K562 treated with DMSO at 1 percent for 48 hours (cell line): ENCODE data around the gene GAP43. TPM values are rescaled to one million over a fixed set of nuclear protein-coding genes. Genes with fewer than 3 reads are reported as not detected.

ENCODE experiments used
- total RNA-seq: library from RNA; unstranded; fragments of 300-600 nt; gene quantifications from 2 replicates; pipeline ENCODE4 v1.2.3, GENCODE V29; 2022; ENCODE audit warnings: low replicate concordance; ENCODE audit errors: extremely low read depth

GAP43 gene
- total RNA-seq, result not detected in 2 replicates

GRCh38 chr3:115623044-115623868 is at the start of gene GAP43:
GAP43 (plus strand) TSS chr3:115623510; CDS start chr3:115623690, 180 bp downstream.

